HG03460 (cell line): ENCODE data around the gene ANO7.

Experiments
- ATAC-seq: cut with Tn5 transposase; IDR thresholded peaks from one replicate; pipeline ENCODE4 v1.9.1; 2021; ENCODE audit not compliant: unreplicated experiment

Gene ANO7

GRCh38 chr2:241188361-241189092 is at the start of gene ANO7:
ANO7 (plus strand) TSS chr2:241188677; CDS start chr2:241190064, 1,387 bp downstream.
- no peak for ATAC-seq

- ATAC-seq = no peak
These were observed 48.7 kb upstream of the ANO7 start for GRCh38 chr2:241139531-241140444.

GRCh38 chr2:241140445-241140840 is 48.0 kb upstream of the ANO7 start:
- ATAC-seq = no peak

GRCh38 chr2:241141214-241141770 is 47.2 kb upstream of the ANO7 start:
- no peak for ATAC-seq

GRCh38 chr2:241142063-241142462 is 46.4 kb upstream of the ANO7 start:
- no peak for ATAC-seq

GRCh38 chr2:241142593-241142992 is 45.9 kb upstream of the ANO7 start:
- ATAC-seq = no peak

GRCh38 chr2:241146286-241146685 is 42.2 kb upstream of the ANO7 start:
- ATAC-seq = no peak

GRCh38 chr2:241147336-241147735 is 41.1 kb upstream of the ANO7 start:
- no peak for ATAC-seq

- no peak for ATAC-seq
These were observed 40.2 kb upstream of the ANO7 start for GRCh38 chr2:241148239-241148638.

GRCh38 chr2:241148891-241149674 is 39.4 kb upstream of the ANO7 start, which contains the start of gene PASK:
PASK (minus strand) TSS chr2:241149472; CDS start chr2:241143032, 6,440 bp downstream.
- ATAC-seq = peak; percentile 80

- ATAC-seq = peak; percentile 13
These were observed 38.9 kb upstream of the ANO7 start for GRCh38 chr2:241149675-241149924.

- peak; percentile 66 for ATAC-seq
These were observed 38.4 kb upstream of the ANO7 start, which contains the start of gene PPP1R7 for GRCh38 chr2:241149925-241150659. PPP1R7 (plus strand) TSS chr2:241150467; CDS start chr2:241150496, 29 bp downstream.

GRCh38 chr2:241150660-241151530 is 37.6 kb upstream of the ANO7 start:
- no peak for ATAC-seq

GRCh38 chr2:241151934-241152660 is 36.4 kb upstream of the ANO7 start:
- ATAC-seq = no peak

- ATAC-seq = no peak
These were observed 34.9 kb upstream of the ANO7 start for GRCh38 chr2:241153616-241154015.

- ATAC-seq = no peak
These were observed 33.6 kb upstream of the ANO7 start for GRCh38 chr2:241154915-241155314.

- ATAC-seq = no peak
These were observed 32.5 kb upstream of the ANO7 start for GRCh38 chr2:241155936-241156335.

- no peak for ATAC-seq
These were observed 31.5 kb upstream of the ANO7 start for GRCh38 chr2:241156971-241157441.
